GM23338 (cell line): ENCODE results near the gene S100P.
A peak's percentile ranks its signal among the peaks of the same experiment; 100 is the strongest.

ENCODE experiments used
- EZH2 ChIP-seq: fragments of 200-600 bp; sonication (generic); IDR thresholded peaks from one replicate; pipeline ENCODE4 v1.8.0; 2017; ENCODE audit warnings: antibody characterized with exemption, mild to moderate bottlenecking, low read depth; ENCODE audit not compliant: unreplicated experiment
- EZH2phosphoT487 ChIP-seq: fragments of 200-600 bp; sonication (generic); IDR thresholded peaks from one replicate; pipeline ENCODE4 v1.8.1; 2018; ENCODE audit warnings: antibody characterized with exemption; ENCODE audit not compliant: unreplicated experiment
- POLR2AphosphoS5 ChIP-seq: IDR thresholded peaks from 2 replicates; pipeline ENCODE4 v1.6.1; 2016; ENCODE audit warnings: antibody characterized with exemption, low read depth
- REST ChIP-seq: IDR thresholded peaks from one replicate; pipeline ENCODE4 v1.6.1; 2018; ENCODE audit warnings: antibody characterized with exemption; ENCODE audit not compliant: unreplicated experiment
- ZNF331 ChIP-seq: fragments of 250-450 bp; sonication (Bioruptor Pico); IDR thresholded peaks from 2 replicates; pipeline ENCODE4 v1.5.0; 2020; ENCODE audit warnings: low read depth, mild to moderate bottlenecking, moderate library complexity
- TF ChIP-seq, protein P1 (sequence below), 2 experiments: fragments of 200-600 bp in 1 of 2; sonication (generic) in 1 of 2; conservative IDR thresholded peaks; 2 replicates each; pipeline versions ENCODE4 v1.5.1 to v1.6.1; 2016 to 2017; ENCODE audit warnings: antibody characterized with exemption in 2 of 2, low read depth in 2 of 2, mild to moderate bottlenecking in 2 of 2, moderate library complexity in 1 of 2

DNA sequence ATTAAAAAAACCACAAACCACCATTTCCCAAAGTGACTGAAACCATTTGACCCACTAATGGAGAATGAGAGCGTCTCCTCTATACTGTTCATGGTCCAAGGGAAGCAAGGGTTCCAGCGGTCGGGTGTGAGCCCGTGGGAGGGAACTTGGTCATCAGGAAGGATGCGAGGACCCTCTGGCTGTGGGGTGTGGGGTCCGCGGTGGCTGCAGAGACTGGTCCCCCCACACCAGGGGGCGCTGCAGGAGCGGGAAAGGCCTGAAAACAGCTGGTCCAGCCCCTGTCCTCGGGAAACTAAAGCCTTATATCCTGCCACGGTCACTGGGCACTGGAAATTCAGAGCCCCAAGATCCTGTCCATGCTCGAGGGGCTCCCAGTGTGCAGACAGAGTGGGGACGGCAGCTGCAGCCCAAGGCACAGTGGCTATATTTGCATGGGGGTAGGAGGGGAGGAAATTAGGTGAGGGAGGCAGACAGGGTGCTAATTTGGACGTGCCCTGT is 26.6 kb downstream of the S100P start:
- TF ChIP-seq, protein P1, sequence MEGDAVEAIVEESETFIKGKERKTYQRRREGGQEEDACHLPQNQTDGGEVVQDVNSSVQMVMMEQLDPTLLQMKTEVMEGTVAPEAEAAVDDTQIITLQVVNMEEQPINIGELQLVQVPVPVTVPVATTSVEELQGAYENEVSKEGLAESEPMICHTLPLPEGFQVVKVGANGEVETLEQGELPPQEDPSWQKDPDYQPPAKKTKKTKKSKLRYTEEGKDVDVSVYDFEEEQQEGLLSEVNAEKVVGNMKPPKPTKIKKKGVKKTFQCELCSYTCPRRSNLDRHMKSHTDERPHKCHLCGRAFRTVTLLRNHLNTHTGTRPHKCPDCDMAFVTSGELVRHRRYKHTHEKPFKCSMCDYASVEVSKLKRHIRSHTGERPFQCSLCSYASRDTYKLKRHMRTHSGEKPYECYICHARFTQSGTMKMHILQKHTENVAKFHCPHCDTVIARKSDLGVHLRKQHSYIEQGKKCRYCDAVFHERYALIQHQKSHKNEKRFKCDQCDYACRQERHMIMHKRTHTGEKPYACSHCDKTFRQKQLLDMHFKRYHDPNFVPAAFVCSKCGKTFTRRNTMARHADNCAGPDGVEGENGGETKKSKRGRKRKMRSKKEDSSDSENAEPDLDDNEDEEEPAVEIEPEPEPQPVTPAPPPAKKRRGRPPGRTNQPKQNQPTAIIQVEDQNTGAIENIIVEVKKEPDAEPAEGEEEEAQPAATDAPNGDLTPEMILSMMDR (conservative IDR thresholded peaks at IDR 0.05; ENCODE audit: low read depth in 2 of 2) = peak; percentile 87 to 97
- no peak for TF ChIP-seq REST
- TF ChIP-seq EZH2 = no peak
- no peak for TF ChIP-seq POLR2AphosphoS5
- TF ChIP-seq EZH2phosphoT487 = no peak
- TF ChIP-seq ZNF331 (CRISPR knock-in tag) = no peak
